Prostate gland (tissue), 2 donors: ENCODE results near the gene NLRP1.

Source experiments
- CTCF ChIP-seq, 4 experiments: fragments of 200-600 bp in 2 of 4; fragments of 450-650 bp in 2 of 4; sonication (generic) in 2 of 4; IDR thresholded peaks; 1 replicate in 3 of 4; 2 replicates in 1 of 4; pipeline ENCODE4 v1.5.1; 2016 to 2019; ENCODE audit warnings: antibody characterized with exemption in 4 of 4, mild to moderate bottlenecking in 2 of 4, moderate library complexity in 2 of 4
- POLR2A ChIP-seq: fragments of 450-650 bp; IDR thresholded peaks from one replicate; pipeline ENCODE4 v1.6.1; 2016; ENCODE audit warnings: antibody characterized with exemption, mild to moderate bottlenecking

- TF ChIP-seq CTCF (IDR thresholded peaks at IDR 0.05) (no peak), POLR2A (no peak)
These were observed 24.2 kb upstream of the NLRP1 start for GRCh38 chr17:5608399-5609112.
